IPS-NIHi11 (cell line): ENCODE data around the gene SPC25.
"Not testable (repeated sequence)": the region's sequence is repeated elsewhere in the genome, so short reads cannot be mapped to it uniquely, and the experiment has no call there.

Source experiments
- DNase-seq: peaks from one replicate; pipeline ENCODE4 v3.0.0; 2012; ENCODE audit warnings: mixed read lengths, low spot score

SPC25 gene

GRCh38 chr2:168903888-168904287, 13.7 kb upstream of the SPC25 start:
- DNase-seq: no peak

GRCh38 chr2:168901003-168901402, 10.8 kb upstream of the SPC25 start, which contains the start of gene G6PC2:
TSS of gene G6PC2 (plus strand) at chr2:168901291. CDS start at chr2:168901332, 41 bp downstream.
- DNase-seq: no peak

GRCh38 chr2:168897449-168897848, 7.2 kb upstream of the SPC25 start:
- no peak for DNase-seq

GRCh38 chr2:168896783-168897182, 6.6 kb upstream of the SPC25 start:
- DNase-seq: no peak

- no peak for DNase-seq
Observed at GRCh38 chr2:168895771-168896170, 5.5 kb upstream of the SPC25 start.

- no peak for DNase-seq
Observed at GRCh38 chr2:168894720-168895119, 4.5 kb upstream of the SPC25 start.

- no peak for DNase-seq
Observed at GRCh38 chr2:168894101-168894500, 3.9 kb upstream of the SPC25 start.

GRCh38 chr2:168892327-168892726, 2.1 kb upstream of the SPC25 start:
- no peak for DNase-seq

GRCh38 chr2:168889635-168890005, 610 bp downstream of the SPC25 start:
- no peak for DNase-seq

GRCh38 chr2:168884975-168885374, 5.3 kb downstream of the SPC25 start:
- DNase-seq: no peak

- not testable (repeated sequence) for DNase-seq
Observed at GRCh38 chr2:168882163-168882562, 8.1 kb downstream of the SPC25 start.

- DNase-seq: no peak
Observed at GRCh38 chr2:168874368-168875054, 15.7 kb downstream of the SPC25 start.

GRCh38 chr2:168870824-168871223, 19.4 kb downstream of the SPC25 start:
- DNase-seq: not testable (repeated sequence)

GRCh38 chr2:168870369-168870768, 19.9 kb downstream of the SPC25 start:
- not testable (repeated sequence) for DNase-seq

- DNase-seq: not testable (repeated sequence)
Observed at GRCh38 chr2:168867164-168867563, 23.1 kb downstream of the SPC25 start.

- no peak for DNase-seq
Observed at GRCh38 chr2:168858146-168858545, 32.1 kb downstream of the SPC25 start.

GRCh38 chr2:168855601-168856000, 34.6 kb downstream of the SPC25 start:
- DNase-seq: no peak

- DNase-seq: no peak
Observed at GRCh38 chr2:168854651-168855050, 35.6 kb downstream of the SPC25 start.

GRCh38 chr2:168853471-168853870, 36.8 kb downstream of the SPC25 start:
- no peak for DNase-seq

GRCh38 chr2:168852481-168852880, 37.7 kb downstream of the SPC25 start:
- DNase-seq: no peak

- no peak for DNase-seq
Observed at GRCh38 chr2:168851674-168852320, 38.4 kb downstream of the SPC25 start.

- no peak for DNase-seq
Observed at GRCh38 chr2:168850846-168851245, 39.4 kb downstream of the SPC25 start.

GRCh38 chr2:168849610-168850009, 40.6 kb downstream of the SPC25 start:
- peak; percentile 32 for DNase-seq

- no peak for DNase-seq
Observed at GRCh38 chr2:168848225-168848624, 42.0 kb downstream of the SPC25 start.
